Bronchial epithelial cell (primary cell): Measurements from ENCODE around the gene DLGAP1. TPM values are rescaled to one million over a fixed set of nuclear protein-coding genes. Genes with fewer than 3 reads are reported as not detected.
A peak's percentile ranks its signal among the peaks of the same experiment; 100 is the strongest.

Experiments
- DNase-seq: peaks from one replicate; pipeline ENCODE4 v3.0.0-alpha.2; 2010; ENCODE audit warnings: low read depth
- FAIRE-seq: peaks from 2 replicates; lab custom pipeline; 2011; peaks lifted over from hg19 to GRCh38; lab: Jason Lieb, UNC
- H3K27me3 ChIP-seq: 2 replicates; pipeline ENCODE4 v1.5.1; 2011; ENCODE audit warnings: low read length; ENCODE audit not compliant: control insufficient read depth, insufficient read depth
- H3K36me3 ChIP-seq: 2 replicates; pipeline ENCODE4 v1.5.1; 2011; ENCODE audit warnings: low read length; ENCODE audit not compliant: control insufficient read depth, insufficient read depth
- H3K4me3 ChIP-seq: 2 replicates; pipeline ENCODE4 v1.5.1; 2011; ENCODE audit warnings: mild to moderate bottlenecking, low read depth, low read length, control low read depth
- total RNA-seq: library from RNA; depleted of rRNA; stranded (reverse); fragments of >200 nt; gene quantifications from 2 replicates; pipeline ENCODE4 v1.2.1, GENCODE V29; 2014
- TF ChIP-seq, protein P1 (sequence below): IDR thresholded peaks from 2 replicates; pipeline ENCODE4 v1.5.1; 2011; ENCODE audit warnings: mild to moderate bottlenecking, moderate library complexity, low read length, control low read depth, inconsistent platforms; ENCODE audit not compliant: insufficient read depth, severe bottlenecking

DLGAP1 gene
- total RNA-seq, 1 donor from 2014 or later, result not detected

DNA sequence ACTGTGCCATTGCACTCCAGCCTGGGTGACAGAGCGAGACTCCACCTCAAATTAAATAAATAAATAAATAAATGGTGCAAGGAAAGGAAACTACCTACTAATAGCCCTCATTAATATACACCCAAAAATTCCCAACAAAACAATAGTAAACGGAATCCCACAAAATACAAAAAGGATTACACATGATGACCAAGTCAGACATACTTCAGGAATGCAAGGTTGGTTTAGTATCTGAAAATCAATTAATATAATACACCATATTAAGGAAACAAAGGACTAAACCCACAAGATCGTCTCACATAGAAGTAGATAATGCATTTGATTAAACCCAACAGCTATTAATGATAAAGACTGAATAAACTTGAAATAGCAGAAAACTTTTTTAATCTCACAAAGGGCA is 697.7 kb downstream of the DLGAP1 start:
- Histone ChIP-seq H3K27me3 (no peaks in the 10 kb centered on the region), H3K36me3 (no peaks in the 10 kb centered on the region), H3K4me3 (no peak overlapping the region)
- no peak for FAIRE-seq
- DNase-seq, result no peak
- TF ChIP-seq, protein P1, sequence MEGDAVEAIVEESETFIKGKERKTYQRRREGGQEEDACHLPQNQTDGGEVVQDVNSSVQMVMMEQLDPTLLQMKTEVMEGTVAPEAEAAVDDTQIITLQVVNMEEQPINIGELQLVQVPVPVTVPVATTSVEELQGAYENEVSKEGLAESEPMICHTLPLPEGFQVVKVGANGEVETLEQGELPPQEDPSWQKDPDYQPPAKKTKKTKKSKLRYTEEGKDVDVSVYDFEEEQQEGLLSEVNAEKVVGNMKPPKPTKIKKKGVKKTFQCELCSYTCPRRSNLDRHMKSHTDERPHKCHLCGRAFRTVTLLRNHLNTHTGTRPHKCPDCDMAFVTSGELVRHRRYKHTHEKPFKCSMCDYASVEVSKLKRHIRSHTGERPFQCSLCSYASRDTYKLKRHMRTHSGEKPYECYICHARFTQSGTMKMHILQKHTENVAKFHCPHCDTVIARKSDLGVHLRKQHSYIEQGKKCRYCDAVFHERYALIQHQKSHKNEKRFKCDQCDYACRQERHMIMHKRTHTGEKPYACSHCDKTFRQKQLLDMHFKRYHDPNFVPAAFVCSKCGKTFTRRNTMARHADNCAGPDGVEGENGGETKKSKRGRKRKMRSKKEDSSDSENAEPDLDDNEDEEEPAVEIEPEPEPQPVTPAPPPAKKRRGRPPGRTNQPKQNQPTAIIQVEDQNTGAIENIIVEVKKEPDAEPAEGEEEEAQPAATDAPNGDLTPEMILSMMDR, result no peak

DNA sequence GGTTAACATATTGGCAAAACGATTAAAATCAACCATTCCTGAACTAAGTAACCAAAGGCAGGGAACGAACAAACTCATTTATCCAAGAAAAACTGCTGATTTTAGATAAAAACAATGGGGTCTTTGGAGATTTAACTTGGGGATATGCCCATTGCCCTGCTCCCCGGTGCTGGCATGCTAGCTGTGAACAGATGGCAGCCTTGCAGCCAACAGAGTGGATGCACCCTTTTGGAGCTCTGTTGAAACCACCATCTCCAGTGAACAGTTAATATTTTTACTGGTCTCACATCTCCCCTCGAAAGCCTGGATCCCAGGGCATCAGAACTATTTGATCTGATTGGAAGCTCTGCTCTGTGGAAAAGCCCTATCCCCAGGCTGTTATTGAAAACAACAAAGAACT is 702.0 kb downstream of the DLGAP1 start:
- DNase-seq (no peak), FAIRE-seq (no peak)
- Histone ChIP-seq H3K27me3 (no peaks in the 10 kb centered on the region), H3K4me3 (no peak overlapping the region), H3K36me3 (no peaks in the 10 kb centered on the region)
- TF ChIP-seq, protein P1, result no peak

DNA sequence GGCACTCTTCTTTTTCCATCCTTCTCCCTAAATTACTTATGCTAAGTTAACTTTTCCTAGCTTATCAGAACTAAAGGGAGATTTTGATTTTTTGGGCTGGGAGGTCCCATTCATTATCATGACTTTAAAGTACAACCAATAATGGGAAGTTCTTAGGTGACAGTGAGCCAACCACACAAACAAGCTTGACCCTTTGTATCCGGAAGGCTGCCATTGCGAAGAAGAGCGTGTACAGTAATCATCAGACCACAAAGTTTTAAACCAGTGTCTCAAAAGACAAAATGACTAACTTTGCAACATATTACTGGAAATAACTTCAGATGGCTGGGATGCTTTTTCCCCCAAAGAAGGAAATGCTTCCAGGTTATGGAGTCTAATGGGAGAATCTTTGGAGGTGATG is 707.0 kb downstream of the DLGAP1 start:
- H3K27me3 ChIP-seq, result no peaks in the 10 kb centered on the region
- no peak overlapping the region for H3K4me3 ChIP-seq
- no peak for DNase-seq
- FAIRE-seq, result no peak
- TF ChIP-seq, protein P1, result no peak
- H3K36me3 ChIP-seq, result no peaks in the 10 kb centered on the region

DNA sequence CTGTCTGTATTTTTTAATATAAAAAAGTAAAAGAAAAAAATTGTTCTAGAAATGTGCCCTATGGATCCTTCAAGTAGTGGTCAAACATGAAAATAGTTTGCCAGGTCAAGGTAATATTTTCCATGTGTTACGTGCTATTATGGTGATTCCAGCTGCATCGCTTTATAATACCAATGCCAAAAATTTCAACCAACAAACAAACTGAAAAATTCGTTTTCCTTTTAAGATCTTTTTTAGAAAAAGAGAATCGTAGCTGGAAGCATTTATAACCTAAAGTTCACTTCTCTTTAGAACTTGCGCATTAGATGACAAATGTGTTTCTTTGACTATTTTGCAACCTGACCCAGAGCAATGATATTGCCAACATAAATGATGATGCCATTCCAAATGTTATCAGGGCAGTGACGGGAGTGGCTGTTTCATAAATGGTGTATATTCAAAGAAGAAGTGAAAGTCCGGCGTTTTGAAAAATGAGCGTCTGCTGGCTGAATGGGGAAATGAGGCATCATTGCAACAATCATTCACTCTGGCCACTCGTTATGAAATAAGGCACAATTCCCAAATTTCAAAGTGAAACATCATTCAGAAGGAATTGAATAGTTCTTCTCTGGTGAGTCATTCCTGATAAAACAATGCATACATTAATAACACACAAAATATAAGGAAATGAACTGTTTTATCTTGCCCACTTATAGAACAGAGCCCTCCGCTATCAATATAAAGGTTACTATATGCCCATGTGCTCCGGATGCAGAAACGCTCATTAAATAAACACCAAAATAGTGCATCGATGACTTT is 707.7 kb downstream of the DLGAP1 start:
- TF ChIP-seq, protein P1, result no peak
- peak; percentile 21 for DNase-seq
- Histone ChIP-seq H3K27me3 (no peaks in the 10 kb centered on the region), H3K4me3 (no peak overlapping the region), H3K36me3 (no peaks in the 10 kb centered on the region)
- FAIRE-seq, result no peak

DNA sequence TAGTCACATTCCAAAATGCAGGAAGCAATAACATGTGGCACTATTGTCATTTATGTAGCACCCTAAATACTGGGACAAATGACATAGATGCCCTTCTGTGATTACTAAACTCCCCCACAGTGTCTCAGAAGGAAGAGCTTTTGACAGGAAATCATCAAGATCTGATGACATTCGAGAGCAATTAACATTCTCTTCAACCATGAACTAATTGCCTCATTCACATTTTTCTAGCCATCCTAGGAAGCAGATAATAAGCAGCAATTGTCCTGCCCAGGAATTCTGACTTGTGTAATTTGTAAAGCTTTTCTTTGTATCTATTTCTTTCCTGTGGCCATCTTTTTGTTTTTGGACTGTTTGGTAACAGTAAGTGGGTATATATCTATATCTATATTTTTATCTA is 712.6 kb downstream of the DLGAP1 start:
- H3K36me3 ChIP-seq, result no peaks in the 10 kb centered on the region
- no peak overlapping the region for H3K4me3 ChIP-seq
- TF ChIP-seq, protein P1, result no peak
- H3K27me3 ChIP-seq, result no peaks in the 10 kb centered on the region
- FAIRE-seq (no peak), DNase-seq (no peak)
